Coronary artery (tissue), 2 donors: ENCODE results near the gene NXPH2.
"Not testable (repeated sequence)": the region's sequence is repeated elsewhere in the genome, so short reads cannot be mapped to it uniquely, and the experiment has no call there.

Experiments
- DNase-seq: peaks from one replicate; pipeline ENCODE4 v3.0.0-alpha.2; 2017; ENCODE audit warnings: low spot score
- H3K27ac ChIP-seq, 2 donors: fragments of 200-600 bp; sonication (generic); one replicate each; pipeline ENCODE4 v1.5.1; 2016 to 2019
- H3K4me3 ChIP-seq: fragments of 200-600 bp; sonication (generic); 2 replicates; pipeline ENCODE4 v1.5.1; 2016; ENCODE audit warnings: mild to moderate bottlenecking, moderate library complexity
- CTCF ChIP-seq: fragments of 200-600 bp; sonication (generic); IDR thresholded peaks from one replicate; pipeline ENCODE4 v1.5.1; 2019; ENCODE audit warnings: antibody characterized with exemption

NXPH2 gene

GRCh38 chr2:138741851-138742250 is 38.3 kb downstream of the NXPH2 start:
- TF ChIP-seq CTCF, result no peak
- H3K27ac ChIP-seq, result no peak overlapping the region
- H3K4me3 ChIP-seq, result no peak overlapping the region
- no peak for DNase-seq

DNA sequence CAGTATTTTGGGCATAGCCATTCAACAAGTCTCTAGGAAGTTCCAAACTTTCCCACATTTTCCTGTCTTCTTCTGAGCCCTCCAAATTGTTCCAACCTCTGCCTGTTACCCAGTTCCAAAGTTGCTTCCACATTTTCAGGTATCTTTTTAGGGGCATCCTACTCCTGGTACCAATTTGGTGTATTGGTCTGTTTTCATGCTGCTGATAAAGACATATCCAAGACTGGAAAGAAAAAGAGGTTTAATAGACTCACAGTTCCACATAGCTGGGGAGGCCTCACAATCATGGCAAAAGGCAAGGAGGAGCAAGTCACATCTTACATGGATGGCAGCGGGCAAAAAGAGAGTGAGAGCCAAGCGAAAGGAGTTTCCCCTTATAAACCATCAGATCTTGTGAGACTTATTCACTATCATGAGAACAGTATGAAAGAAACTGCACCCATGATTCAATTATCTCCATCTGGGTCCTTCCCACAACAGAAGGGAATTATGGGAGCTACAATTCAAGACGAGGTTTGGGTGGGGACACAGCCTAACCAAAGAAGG is 43.1 kb downstream of the NXPH2 start:
- DNase-seq, H3K4me3 ChIP-seq, H3K27ac ChIP-seq: not testable (repeated sequence)

GRCh38 chr2:138732651-138733050 is 47.5 kb downstream of the NXPH2 start:
- H3K4me3 ChIP-seq, result no peak overlapping the region
- no peak for TF ChIP-seq CTCF
- H3K27ac ChIP-seq, result no peak overlapping the region
- no peak for DNase-seq

DNA sequence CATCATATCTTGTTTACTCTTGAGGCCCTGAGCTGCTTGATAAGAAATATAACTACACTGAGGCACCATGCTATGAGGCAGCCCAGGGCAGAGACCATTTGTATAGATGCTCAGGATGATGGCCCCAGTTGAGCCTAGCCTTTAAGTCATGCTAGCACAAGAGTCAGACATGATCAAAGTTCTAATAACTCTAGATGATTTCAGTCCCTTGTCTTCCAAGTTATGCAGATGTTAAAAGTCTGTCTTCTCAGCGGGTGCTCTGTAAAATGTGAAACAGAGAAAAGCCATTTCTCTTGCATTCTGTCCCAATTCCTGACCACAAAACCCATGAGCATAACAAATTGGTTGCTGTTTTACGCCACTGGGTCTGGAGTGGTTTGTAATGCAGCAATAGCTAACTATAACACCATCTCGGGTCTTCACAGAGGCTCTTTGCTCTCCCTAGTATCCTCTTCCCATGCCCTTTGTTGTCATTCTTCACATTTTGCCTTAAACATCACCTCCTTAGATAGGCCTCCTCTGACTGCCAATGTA is 49.6 kb downstream of the NXPH2 start:
- no peak for DNase-seq
- H3K4me3 ChIP-seq, result no peak overlapping the region
- no peak overlapping the region for H3K27ac ChIP-seq
- TF ChIP-seq CTCF, result no peak

- H3K27ac ChIP-seq, result no peak overlapping the region
- H3K4me3 ChIP-seq, result no peak overlapping the region
- TF ChIP-seq CTCF, result no peak
- no peak for DNase-seq
These were observed 52.2 kb downstream of the NXPH2 start for GRCh38 chr2:138727956-138728355.

DNA sequence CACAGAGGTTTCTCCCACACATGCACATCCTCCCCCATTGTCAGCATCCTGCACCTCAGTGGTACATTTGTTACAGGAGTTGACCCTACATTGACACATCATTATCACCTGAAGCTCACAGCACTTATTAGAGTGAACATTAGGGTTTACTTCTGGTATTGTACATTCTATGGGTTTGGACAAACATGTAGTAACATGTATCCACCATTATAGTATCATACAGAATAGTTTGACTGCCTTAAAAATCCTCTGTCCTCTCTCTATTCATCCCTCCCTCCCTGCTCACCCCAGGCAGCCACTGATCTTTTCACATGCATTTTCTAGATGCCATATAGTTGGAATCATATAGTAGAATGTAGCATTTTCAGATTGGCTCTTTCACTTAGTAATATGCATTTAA is 53.5 kb downstream of the NXPH2 start:
- no peak for DNase-seq
- TF ChIP-seq CTCF, result no peak
- no peak overlapping the region for H3K4me3 ChIP-seq
- no peak overlapping the region for H3K27ac ChIP-seq

GRCh38 chr2:138724729-138725459 is 55.3 kb downstream of the NXPH2 start:
- no peak overlapping the region for H3K27ac ChIP-seq
- DNase-seq, result no peak
- no peak overlapping the region for H3K4me3 ChIP-seq
- TF ChIP-seq CTCF, result no peak
